ENCODE measurements around the gene UFSP1.
"Not testable (repeated sequence)": the region's sequence is repeated elsewhere in the genome, so short reads cannot be mapped to it uniquely, and the experiment has no call there.

UFSP1 gene

GRCh38 chr7:100855515-100855914 lies 34.0 kb downstream of the UFSP1 start:
- no peak for DNase-seq (ENCODE audit: low read depth)

GRCh38 chr7:100854899-100855298 lies 34.6 kb downstream of the UFSP1 start:
- not testable (repeated sequence) for DNase-seq (ENCODE audit: low read depth)

GRCh38 chr7:100854146-100854895 lies 35.2 kb downstream of the UFSP1 start:
- DNase-seq (ENCODE audit: low read depth), result no peak

GRCh38 chr7:100852048-100852872 lies 37.3 kb downstream of the UFSP1 start, which contains the start of gene SLC12A9:
TSS of gene SLC12A9 (plus strand) at chr7:100852713. CDS start at chr7:100854198, 1,485 bp downstream.
- DNase-seq (ENCODE audit: low read depth), result peak; percentile 65

GRCh38 chr7:100847360-100847759 lies 42.2 kb downstream of the UFSP1 start:
- DNase-seq (ENCODE audit: low read depth), result no peak

GRCh38 chr7:100840470-100841100 lies 48.9 kb downstream of the UFSP1 start:
- DNase-seq (ENCODE audit: low read depth), result no peak

- DNase-seq (ENCODE audit: low read depth), result no peak
These were observed 50.2 kb downstream of the UFSP1 start for GRCh38 chr7:100839361-100839760.

Data from stimulated activated CD8-positive, alpha-beta memory T cell treated with anti-CD3 and anti-CD28 coated beads, Interleukin-15, amount 100 ng/mL, for 1 hour (primary cell).